Transverse colon (tissue), 4 donors: ENCODE data around the gene SLC38A3. TPM values are rescaled to one million over a fixed set of nuclear protein-coding genes. Genes with fewer than 3 reads are reported as not detected.

ENCODE experiments used
- DNase-seq: peaks from one replicate; pipeline ENCODE4 v3.0.0-alpha.2; 2019
- H3K27ac ChIP-seq, 4 donors: fragments of 200-600 bp; sonication (generic); 2 replicates each; pipeline ENCODE4 v1.5.1; 2016 to 2018; ENCODE audit warnings: inconsistent platforms in 4 of 4
- H3K27me3 ChIP-seq: fragments of 200-600 bp; sonication (generic); 2 replicates; pipeline ENCODE4 v1.5.1; 2017; ENCODE audit warnings: inconsistent platforms
- H3K36me3 ChIP-seq, 4 donors: fragments of 200-600 bp; sonication (generic); 2 replicates each; pipeline ENCODE4 v1.5.1; 2017 to 2019; ENCODE audit warnings: inconsistent platforms in 4 of 4
- H3K4me1 ChIP-seq, 4 donors: fragments of 200-600 bp; sonication (generic); 2 replicates each; pipeline ENCODE4 v1.5.1; 2017 to 2020; ENCODE audit warnings: inconsistent platforms in 4 of 4
- H3K4me3 ChIP-seq, 4 donors: fragments of 200-600 bp; sonication (generic); 1 replicate in 1 of 4; 2 replicates in 3 of 4; pipeline versions ENCODE4 v1.5.1 to v1.6.1; 2017 to 2019; ENCODE audit warnings: inconsistent platforms in 4 of 4
- H3K9me3 ChIP-seq, 2 donors: fragments of 200-600 bp; sonication (generic); 2 replicates each; pipeline ENCODE4 v1.5.1; 2017 to 2019; ENCODE audit warnings: inconsistent platforms in 2 of 2
- CTCF ChIP-seq, 5 experiments: fragments of 200-600 bp in 3 of 5; fragments of 450-650 bp in 2 of 5; sonication (generic) in 3 of 5; IDR thresholded peaks; 1 replicate in 2 of 5; 2 replicates in 3 of 5; pipeline ENCODE4 v1.5.1; 2016 to 2017; ENCODE audit warnings: antibody characterized with exemption in 5 of 5, inconsistent platforms in 3 of 5, mild to moderate bottlenecking in 2 of 5, moderate library complexity in 1 of 5
- EP300 ChIP-seq: sonication (generic); formaldehyde crosslinking; IDR thresholded peaks from one replicate; pipeline ENCODE4 v1.6.1; 2017; ENCODE audit warnings: antibody characterized with exemption, low read depth
- POLR2A ChIP-seq: fragments of 450-650 bp; IDR thresholded peaks from one replicate; pipeline ENCODE4 v1.6.1; 2016; ENCODE audit warnings: antibody characterized with exemption, mild to moderate bottlenecking, moderate library complexity
- POLR2AphosphoS5 ChIP-seq, 3 donors: sonication (generic); formaldehyde crosslinking; IDR thresholded peaks; one replicate each; pipeline ENCODE4 v1.6.1; 2016; ENCODE audit warnings: antibody characterized with exemption in 3 of 3
- WGBS, 2 donors: methylation state at CpG; one replicate each; pipeline ENCODE4 v1.1.5; 2018; ENCODE audit warnings: low coverage in 1 of 2; 5-methylcytosine and 5-hydroxymethylcytosine counted together
- in situ Hi-C, 4 donors: fragments of 200-750 bp; cut with MboI; loops; one replicate each; pipeline versions ENCODE4 v1.15.0 to v1.15.1; 2017; ENCODE audit warnings: low sequenced_read_pairs in 3 of 4, low pct_ligation_motif_present in 1 of 4, low pct_unique_long_range_greater_than_20kb in 1 of 4
- intact Hi-C: fragments of 100-400 bp; cut with DNase I; formaldehyde crosslinking; loops from one replicate; pipeline ENCODE4 v1.15.1; 2023; ENCODE audit warnings: low total_unique reads
- total RNA-seq, 4 donors: library from RNA; depleted of rRNA; stranded (reverse); fragments of >200 nt; gene quantifications; one replicate each; pipeline ENCODE4 v1.1.0, GENCODE V29; 2016

Gene SLC38A3
- total RNA-seq, 4 donors from 2014 or later = not detected

DNA sequence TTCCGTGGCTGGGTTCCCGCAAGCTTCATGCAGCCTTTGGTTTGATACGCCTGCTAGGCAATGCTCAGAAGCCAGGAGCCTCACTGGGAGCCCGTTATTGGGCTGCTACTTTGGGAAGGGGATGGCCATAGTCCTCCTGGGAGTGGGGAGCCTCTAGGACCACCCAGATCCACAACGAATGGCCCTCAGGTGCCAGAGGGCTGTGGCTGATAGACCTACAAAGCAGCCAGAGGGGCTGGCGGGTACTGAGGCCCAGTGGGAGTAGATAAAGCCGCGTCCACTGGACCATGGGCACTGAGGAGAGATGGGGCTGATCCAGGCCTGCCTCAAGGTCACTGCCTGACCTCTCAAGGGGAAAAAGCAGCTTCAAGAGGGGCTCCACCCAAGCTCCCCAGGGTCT, 12.9 kb upstream of the SLC38A3 start:
- intact Hi-C loops (loop anchor here (5.0 kb wide), 1 partner anchor 80 kb away; no protein-coding TSS in a partner anchor), in situ Hi-C loops (loop anchor here in 3 of 4 donors (5.0 to 10.0 kb wide), 3 partner anchors 35 to 80 kb away; no protein-coding TSS in a partner anchor)
- DNase-seq = no peak
- Histone ChIP-seq H3K4me3 (no peak overlapping the region), H3K36me3 (no peaks in the 10 kb centered on the region), H3K27me3 (peaks cover 38% of the 10 kb centered on the region), H3K4me1 (peaks cover 0 to 20% (median 15%) of the 10 kb centered on the region in 4 donors), H3K27ac (no peak overlapping the region), H3K9me3 (no peaks in the 10 kb centered on the region)
- TF ChIP-seq POLR2AphosphoS5 (IDR thresholded peaks at IDR 0.05) (no peak), POLR2A (no peak), CTCF (IDR thresholded peaks at IDR 0.05) (no peak), EP300 (no peak)
- 84% methylated on average over 6 of the region's 8 CpGs; no CpG with 5 or more reads in 1 of the 2 donors for WGBS, 2 donors

DNA sequence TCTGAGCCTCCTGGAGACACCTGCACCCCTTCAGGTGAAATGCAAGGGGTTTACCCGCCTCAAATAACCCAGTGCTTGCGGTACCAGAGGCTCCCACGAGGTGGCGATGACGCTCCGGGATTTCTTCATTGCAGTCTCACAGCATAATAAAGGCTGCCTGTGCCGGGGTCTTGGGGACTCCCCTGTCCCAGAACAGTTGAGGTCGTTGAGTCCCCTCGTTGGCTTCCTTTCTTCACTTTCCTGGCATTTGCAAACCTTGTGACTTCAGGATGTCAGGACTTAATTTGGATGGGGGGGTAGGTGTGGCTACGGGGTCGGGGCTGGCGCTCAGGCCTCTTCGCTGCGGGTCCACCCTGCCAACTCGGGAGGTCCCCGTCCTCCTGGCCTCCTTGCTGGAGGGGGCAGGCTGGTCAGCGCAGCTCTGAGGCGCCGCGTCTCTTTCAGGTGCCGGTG, 12.4 kb upstream of the SLC38A3 start:
- intact Hi-C loops (loop anchor here (5.0 kb wide), 1 partner anchor 80 kb away; no protein-coding TSS in a partner anchor), in situ Hi-C loops (loop anchor here in 3 of 4 donors (5.0 to 10.0 kb wide), 3 partner anchors 35 to 80 kb away; no protein-coding TSS in a partner anchor)
- Histone ChIP-seq H3K27ac (no peak overlapping the region), H3K27me3 (peaks cover 40% of the 10 kb centered on the region), H3K9me3 (no peaks in the 10 kb centered on the region), H3K36me3 (no peaks in the 10 kb centered on the region), H3K4me1 (peaks cover 0 to 20% (median 15%) of the 10 kb centered on the region in 4 donors), H3K4me3 (no peak overlapping the region)
- TF ChIP-seq POLR2AphosphoS5 (IDR thresholded peaks at IDR 0.05) (no peak), CTCF (IDR thresholded peaks at IDR 0.05) (peak; percentile 93 to 96 (median 93))
- DNase-seq = peak; percentile 78
- 20% methylated on average over 21 of the region's 21 CpGs; no CpG with 5 or more reads in 1 of the 2 donors for WGBS, 2 donors

- peaks cover 0 to 20% (median 15%) of the 10 kb centered on the region in 4 donors for H3K4me1 ChIP-seq
- H3K27ac ChIP-seq = no peak overlapping the region
- no peak for DNase-seq
- intact Hi-C loops (loop anchor here (5.0 kb wide), 1 partner anchor 79 kb away; no protein-coding TSS in a partner anchor), in situ Hi-C loops (loop anchor here in 3 of 4 donors (5.0 to 10.0 kb wide), 3 partner anchors 34 to 79 kb away; no protein-coding TSS in a partner anchor)
- 44% methylated on average over 36 of the region's 36 CpGs; no CpG with 5 or more reads in 1 of the 2 donors for WGBS, 2 donors
- no peak overlapping the region for H3K4me3 ChIP-seq
- H3K9me3 ChIP-seq = no peaks in the 10 kb centered on the region
- no peak for TF ChIP-seq CTCF (IDR thresholded peaks at IDR 0.05)
- no peak for TF ChIP-seq EP300
- no peak for TF ChIP-seq POLR2AphosphoS5 (IDR thresholded peaks at IDR 0.05)
- TF ChIP-seq POLR2A = no peak
- no peaks in the 10 kb centered on the region for H3K36me3 ChIP-seq
- H3K27me3 ChIP-seq = peaks cover 46% of the 10 kb centered on the region
These were observed 11.8 kb upstream of the SLC38A3 start for GRCh38 chr3:50193286-50193685.

DNA sequence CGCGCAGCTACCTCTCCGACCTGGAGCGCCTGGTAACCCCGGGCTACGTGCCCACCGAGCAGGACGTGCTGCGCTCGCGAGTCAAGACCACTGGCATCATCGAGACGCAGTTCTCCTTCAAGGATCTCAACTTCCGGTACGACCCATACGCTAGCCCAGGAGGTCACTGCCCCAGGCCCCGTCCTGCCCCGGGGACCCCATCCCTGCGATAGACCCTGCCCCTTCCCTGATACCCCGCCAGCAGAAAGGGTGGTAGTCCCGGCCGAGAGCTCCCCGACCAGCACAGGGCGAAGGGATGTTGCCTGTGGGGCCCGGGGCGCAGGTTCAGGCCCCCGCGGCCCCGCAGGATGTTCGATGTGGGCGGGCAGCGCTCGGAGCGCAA, 11.3 kb upstream of the SLC38A3 start:
- no peak for DNase-seq
- Histone ChIP-seq H3K4me3 (no peak overlapping the region), H3K27ac (no peak overlapping the region), H3K36me3 (no peaks in the 10 kb centered on the region), H3K27me3 (peaks cover 50% of the 10 kb centered on the region), H3K9me3 (no peaks in the 10 kb centered on the region), H3K4me1 (peaks cover 0 to 20% (median 15%) of the 10 kb centered on the region in 4 donors)
- WGBS, 2 donors = 46% methylated on average over 31 of the region's 34 CpGs; no CpG with 5 or more reads in 1 of the 2 donors
- TF ChIP-seq POLR2AphosphoS5 (IDR thresholded peaks at IDR 0.05) (no peak), EP300 (no peak), POLR2A (no peak), CTCF (IDR thresholded peaks at IDR 0.05) (no peak)
- in situ Hi-C loops = loop anchor here in 3 of 4 donors (5.0 to 10.0 kb wide), 3 partner anchors 34 to 79 kb away; no protein-coding TSS in a partner anchor
- intact Hi-C loops = loop anchor here (2.0 to 5.0 kb wide), 2 partner anchors 31 to 79 kb away; no protein-coding TSS in a partner anchor
